Breast epithelium (tissue), 3 donors: ENCODE measurements around the gene RASL11A.

ENCODE experiments used
- POLR2A ChIP-seq: fragments of 450-650 bp; IDR thresholded peaks from one replicate; pipeline ENCODE4 v1.6.1; 2016; ENCODE audit warnings: antibody characterized with exemption, mild to moderate bottlenecking, moderate library complexity
- POLR2AphosphoS5 ChIP-seq, 3 donors: sonication (generic); formaldehyde crosslinking; IDR thresholded peaks; one replicate each; pipeline ENCODE4 v1.6.1; 2017; ENCODE audit warnings: antibody characterized with exemption in 3 of 3
- TF ChIP-seq, protein P1 (sequence below), 3 donors: fragments of 450-650 bp; IDR thresholded peaks; one replicate each; pipeline ENCODE4 v1.5.1; 2016 to 2017; ENCODE audit warnings: antibody characterized with exemption in 3 of 3, mild to moderate bottlenecking in 3 of 3, moderate library complexity in 3 of 3

DNA sequence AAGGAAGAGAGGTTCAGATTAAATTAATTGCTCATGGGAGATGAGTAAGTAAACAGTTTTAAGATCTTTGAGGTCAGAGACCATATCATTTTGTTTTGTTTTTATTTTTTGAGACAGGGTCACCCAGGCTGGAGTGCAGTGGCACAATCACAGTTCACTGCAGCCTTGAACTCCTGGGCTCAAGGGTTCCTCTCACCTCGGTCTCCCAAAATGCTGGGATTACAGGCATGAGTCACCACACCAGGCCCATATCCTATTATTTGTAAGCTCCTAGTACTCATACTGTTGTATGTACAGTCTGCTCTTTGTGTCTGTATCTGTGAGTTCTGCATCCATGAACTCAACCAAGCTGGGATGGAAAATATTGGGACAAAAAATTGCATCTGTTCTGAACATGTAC is 6.0 kb upstream of the RASL11A start:
- TF ChIP-seq, protein P1, sequence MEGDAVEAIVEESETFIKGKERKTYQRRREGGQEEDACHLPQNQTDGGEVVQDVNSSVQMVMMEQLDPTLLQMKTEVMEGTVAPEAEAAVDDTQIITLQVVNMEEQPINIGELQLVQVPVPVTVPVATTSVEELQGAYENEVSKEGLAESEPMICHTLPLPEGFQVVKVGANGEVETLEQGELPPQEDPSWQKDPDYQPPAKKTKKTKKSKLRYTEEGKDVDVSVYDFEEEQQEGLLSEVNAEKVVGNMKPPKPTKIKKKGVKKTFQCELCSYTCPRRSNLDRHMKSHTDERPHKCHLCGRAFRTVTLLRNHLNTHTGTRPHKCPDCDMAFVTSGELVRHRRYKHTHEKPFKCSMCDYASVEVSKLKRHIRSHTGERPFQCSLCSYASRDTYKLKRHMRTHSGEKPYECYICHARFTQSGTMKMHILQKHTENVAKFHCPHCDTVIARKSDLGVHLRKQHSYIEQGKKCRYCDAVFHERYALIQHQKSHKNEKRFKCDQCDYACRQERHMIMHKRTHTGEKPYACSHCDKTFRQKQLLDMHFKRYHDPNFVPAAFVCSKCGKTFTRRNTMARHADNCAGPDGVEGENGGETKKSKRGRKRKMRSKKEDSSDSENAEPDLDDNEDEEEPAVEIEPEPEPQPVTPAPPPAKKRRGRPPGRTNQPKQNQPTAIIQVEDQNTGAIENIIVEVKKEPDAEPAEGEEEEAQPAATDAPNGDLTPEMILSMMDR (IDR thresholded peaks at IDR 0.05): no peak
- no peak for TF ChIP-seq POLR2A
- no peak for TF ChIP-seq POLR2AphosphoS5 (IDR thresholded peaks at IDR 0.05)
